NCI-H1092 treated with DMSO at 0.1 percent for 48 hours (cell line): ENCODE results near the gene KRTAP12-1.
"Not testable (repeated sequence)": the region's sequence is repeated elsewhere in the genome, so short reads cannot be mapped to it uniquely, and the experiment has no call there.

Experiments used
- DNase-seq: peaks from one replicate; lab custom pipeline; 2025; lab: John Stamatoyannopoulos, UW

KRTAP12-1 gene

GRCh38 chr21:44644878-44645277, 37.1 kb downstream of the KRTAP12-1 start:
- DNase-seq: no peak

DNA sequence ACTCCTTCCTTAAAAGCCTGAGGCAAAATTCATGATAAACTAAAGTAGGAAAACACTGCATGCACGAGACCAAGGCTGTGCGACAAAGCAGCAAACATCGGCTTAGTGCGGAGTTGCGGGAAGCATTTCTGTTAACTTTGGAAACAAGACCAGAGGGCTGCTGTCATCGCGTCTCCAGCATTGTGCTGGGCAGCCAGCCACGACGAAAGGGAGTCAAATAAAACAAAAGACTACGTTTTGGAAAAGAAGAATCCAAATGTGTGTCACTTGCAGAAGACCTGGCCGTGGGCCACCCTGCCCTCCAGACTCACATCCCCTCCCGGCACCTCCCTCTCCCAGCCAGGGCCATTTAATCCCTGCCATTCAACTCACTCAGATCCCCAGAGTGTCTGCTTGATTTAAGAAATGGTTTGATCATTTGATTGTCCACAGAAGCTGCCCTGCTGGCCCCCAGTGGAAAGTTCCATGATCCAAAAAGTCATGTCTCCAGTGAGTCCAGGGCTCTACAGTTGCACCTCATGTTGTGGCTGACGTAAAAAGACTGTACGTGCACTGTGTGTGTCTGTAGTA, 38.1 kb downstream of the KRTAP12-1 start:
- no peak for DNase-seq

- DNase-seq: no peak
Observed at GRCh38 chr21:44640761-44641160, 41.2 kb downstream of the KRTAP12-1 start.

DNA sequence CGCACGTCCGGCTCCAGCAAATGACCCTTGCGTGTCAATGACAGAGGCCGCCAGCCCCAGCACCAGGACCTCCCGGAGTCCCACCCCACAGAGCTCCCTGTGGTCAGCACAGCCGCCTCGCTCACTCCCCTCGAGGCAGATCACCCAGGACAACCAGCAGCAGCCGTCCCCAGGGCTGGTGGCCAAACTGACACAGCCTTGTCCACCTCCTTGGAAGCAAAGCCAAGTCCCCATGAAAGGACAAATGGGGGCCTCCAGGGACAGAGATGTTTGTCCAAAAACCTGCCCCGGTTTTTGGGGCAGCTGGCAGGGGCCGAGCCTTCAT, 42.7 kb downstream of the KRTAP12-1 start:
- no peak for DNase-seq

DNA sequence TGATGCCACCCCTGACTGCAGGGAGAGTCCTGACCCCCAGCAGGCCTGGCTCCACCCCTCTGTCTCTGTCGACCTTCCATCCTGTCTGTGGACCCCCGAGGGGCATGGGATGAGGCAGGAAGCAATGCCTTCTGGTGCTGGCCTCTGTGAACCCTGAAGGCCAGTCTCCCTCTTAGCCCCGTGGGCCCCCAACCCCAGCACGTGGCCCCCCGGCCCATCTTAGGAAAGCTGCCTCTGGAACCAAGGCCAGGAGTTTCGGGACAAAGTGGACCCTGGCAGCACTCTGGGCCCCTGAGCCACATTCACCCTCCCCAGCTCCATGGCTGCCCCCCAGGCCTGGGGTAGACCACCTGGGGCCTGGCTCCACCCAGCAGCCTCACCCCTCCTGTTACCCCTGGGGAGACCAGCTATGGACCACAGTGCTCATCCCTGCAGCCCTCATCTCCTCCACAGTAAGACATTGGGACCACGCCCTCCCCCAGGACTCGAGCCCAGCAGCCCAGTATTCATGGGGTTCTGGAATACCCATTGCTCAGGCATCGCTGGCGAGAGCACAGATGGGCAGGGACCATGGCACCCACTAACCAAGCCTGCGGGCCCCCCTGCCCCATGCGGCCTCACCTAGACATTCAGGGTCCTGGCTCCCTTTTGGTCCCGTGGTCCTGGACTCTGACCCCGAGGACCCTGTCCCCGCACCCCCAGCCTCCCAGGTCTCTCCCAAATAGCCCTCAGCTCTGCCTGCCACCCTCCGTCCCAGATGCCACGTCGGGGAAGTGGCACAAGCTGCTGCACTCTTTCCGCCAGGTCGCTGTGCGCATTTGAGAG, 43.2 kb downstream of the KRTAP12-1 start:
- DNase-seq: not testable (repeated sequence)

- not testable (repeated sequence) for DNase-seq
Observed at GRCh38 chr21:44637851-44638348, 44.1 kb downstream of the KRTAP12-1 start.

DNA sequence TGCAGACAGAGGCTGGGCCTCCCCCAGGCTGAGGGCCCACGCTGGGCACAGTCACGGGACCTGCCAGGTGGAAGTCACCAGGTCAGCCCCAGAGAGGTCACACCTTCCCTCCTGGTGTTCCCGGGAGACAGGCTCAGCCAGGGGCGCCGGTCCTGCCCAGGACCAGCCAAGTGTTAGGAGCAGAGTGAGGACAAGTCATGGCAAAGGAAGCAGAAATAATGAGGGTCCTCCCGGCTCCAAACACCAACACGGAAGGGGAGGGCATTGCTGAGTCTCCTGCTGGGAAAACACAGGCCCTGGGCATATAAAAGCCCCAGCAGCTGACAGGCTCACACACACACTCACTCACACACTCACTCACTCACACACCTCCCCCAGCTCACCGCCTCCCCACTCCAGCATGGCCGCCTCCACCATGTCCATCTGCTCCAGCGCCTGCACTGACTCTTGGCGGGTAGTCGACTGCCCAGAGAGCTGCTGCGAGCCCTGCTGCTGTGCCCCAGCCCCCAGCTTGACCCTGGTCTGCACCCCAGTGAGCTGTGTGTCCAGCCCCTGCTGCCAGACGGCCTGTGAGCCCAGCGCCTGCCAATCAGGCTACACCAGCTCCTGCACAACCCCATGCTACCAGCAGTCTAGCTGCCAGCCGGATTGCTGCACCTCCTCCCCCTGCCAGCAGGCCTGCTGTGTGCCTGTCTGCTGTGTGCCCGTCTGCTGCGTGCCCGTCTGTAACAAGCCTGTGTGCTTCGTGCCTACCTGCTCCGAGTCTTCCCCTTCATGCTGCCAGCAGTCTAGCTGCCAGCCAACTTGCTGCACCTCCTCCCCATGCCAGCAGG, 44.7 kb downstream of the KRTAP12-1 start, which contains the start of gene KRTAP10-10:
TSS of gene KRTAP10-10 (plus strand) at position 339 of the 833 bp plus-strand sequence. CDS start at position 401, 62 bp downstream.
- no peak for DNase-seq

GRCh38 chr21:44636209-44637017, 45.5 kb downstream of the KRTAP12-1 start:
- DNase-seq: no peak

DNA sequence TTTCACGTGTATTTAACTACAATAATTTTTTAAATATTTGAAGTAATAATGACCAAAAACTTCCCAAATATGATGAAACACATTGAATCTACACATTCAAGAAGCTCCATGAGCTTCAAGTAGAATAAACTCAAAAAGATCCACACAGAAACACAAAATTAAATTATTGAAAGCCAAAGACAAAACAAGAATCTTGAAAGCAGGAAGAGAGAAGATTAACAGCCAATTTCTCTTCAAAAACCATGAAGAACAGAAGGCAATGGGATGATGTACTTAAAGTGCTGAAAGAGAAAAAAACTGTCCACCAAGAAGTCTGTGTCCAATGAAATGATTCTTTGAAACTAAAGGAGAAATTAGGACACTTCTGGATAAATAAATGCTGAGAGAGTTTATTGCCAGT, 49.9 kb downstream of the KRTAP12-1 start:
- no peak for DNase-seq
